ENCODE data around the gene GPRC6A.

DNA sequence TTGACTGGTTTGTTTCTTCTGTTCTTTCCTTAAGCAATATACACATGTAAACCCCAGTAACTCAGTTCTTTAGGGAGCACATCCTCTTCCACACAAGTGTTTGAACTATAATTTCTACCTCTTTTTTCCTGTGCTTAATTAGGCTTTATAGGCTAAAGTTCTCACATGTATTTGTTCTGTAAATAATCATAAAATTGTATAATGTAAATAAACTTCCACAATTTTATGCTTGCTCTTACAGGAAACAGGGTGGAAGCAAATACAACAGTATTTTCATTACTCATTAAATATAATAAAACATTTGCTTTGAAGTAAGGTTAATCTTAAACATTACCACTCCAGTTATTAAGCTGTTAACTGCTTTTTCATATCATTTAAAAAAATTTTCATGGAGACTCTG lies 26.9 kb downstream of the GPRC6A start:
- TF ChIP-seq, protein P1, sequence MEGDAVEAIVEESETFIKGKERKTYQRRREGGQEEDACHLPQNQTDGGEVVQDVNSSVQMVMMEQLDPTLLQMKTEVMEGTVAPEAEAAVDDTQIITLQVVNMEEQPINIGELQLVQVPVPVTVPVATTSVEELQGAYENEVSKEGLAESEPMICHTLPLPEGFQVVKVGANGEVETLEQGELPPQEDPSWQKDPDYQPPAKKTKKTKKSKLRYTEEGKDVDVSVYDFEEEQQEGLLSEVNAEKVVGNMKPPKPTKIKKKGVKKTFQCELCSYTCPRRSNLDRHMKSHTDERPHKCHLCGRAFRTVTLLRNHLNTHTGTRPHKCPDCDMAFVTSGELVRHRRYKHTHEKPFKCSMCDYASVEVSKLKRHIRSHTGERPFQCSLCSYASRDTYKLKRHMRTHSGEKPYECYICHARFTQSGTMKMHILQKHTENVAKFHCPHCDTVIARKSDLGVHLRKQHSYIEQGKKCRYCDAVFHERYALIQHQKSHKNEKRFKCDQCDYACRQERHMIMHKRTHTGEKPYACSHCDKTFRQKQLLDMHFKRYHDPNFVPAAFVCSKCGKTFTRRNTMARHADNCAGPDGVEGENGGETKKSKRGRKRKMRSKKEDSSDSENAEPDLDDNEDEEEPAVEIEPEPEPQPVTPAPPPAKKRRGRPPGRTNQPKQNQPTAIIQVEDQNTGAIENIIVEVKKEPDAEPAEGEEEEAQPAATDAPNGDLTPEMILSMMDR (IDR thresholded peaks at IDR 0.05): no peak
- TF ChIP-seq POLR2A (IDR thresholded peaks at IDR 0.05): no peak

Data from ovary (tissue), 3 donors.